Gastrocnemius medialis (tissue), 4 donors: ENCODE results near the gene GDI1. TPM values are rescaled to one million over a fixed set of nuclear protein-coding genes. Genes with fewer than 3 reads are reported as not detected.

Experiments
- ATAC-seq, 2 donors: fragments of 150-250 bp; one replicate each; pipeline ENCODE4 v1.9.1; 2016
- DNase-seq, 2 donors: peaks; one replicate each; pipeline ENCODE4 v3.0.0-alpha.2; 2019
- H3K27ac ChIP-seq, 4 donors: fragments of 200-600 bp; sonication (generic); 1 replicate in 1 of 4; 2 replicates in 3 of 4; pipeline ENCODE4 v1.5.1; 2016 to 2018; ENCODE audit warnings: mild to moderate bottlenecking in 2 of 4, moderate library complexity in 1 of 4
- H3K27me3 ChIP-seq, 3 donors: fragments of 200-600 bp; sonication (generic) in 2 of 3; 1 replicate in 1 of 3; 2 replicates in 2 of 3; pipeline versions ENCODE4 v1.5.1 to v1.6.0; 2016 to 2019; ENCODE audit warnings: mild to moderate bottlenecking in 1 of 3, moderate library complexity in 1 of 3
- H3K36me3 ChIP-seq, 2 donors: fragments of 200-600 bp; sonication (generic) in 1 of 2; one replicate each; pipeline ENCODE4 v1.5.1; 2017 to 2018
- H3K4me1 ChIP-seq, 2 donors: fragments of 200-600 bp; sonication (generic) in 1 of 2; one replicate each; pipeline ENCODE4 v1.5.1; 2016 to 2017; ENCODE audit warnings: mild to moderate bottlenecking in 2 of 2
- H3K4me3 ChIP-seq, 4 donors: fragments of 200-600 bp; sonication (generic) in 3 of 4; 1 replicate in 1 of 4; 2 replicates in 3 of 4; pipeline ENCODE4 v1.5.1; 2016 to 2019; ENCODE audit warnings: mild to moderate bottlenecking in 2 of 4
- H3K9me3 ChIP-seq, 3 donors: fragments of 200-600 bp; sonication (generic) in 2 of 3; 1 replicate in 1 of 3; 2 replicates in 2 of 3; pipeline ENCODE4 v1.5.1; 2016 to 2019
- POLR2A ChIP-seq, 2 donors: fragments of 450-650 bp; IDR thresholded peaks; one replicate each; pipeline ENCODE4 v1.6.1; 2017; ENCODE audit warnings: antibody characterized with exemption in 2 of 2, mild to moderate bottlenecking in 2 of 2, moderate library complexity in 2 of 2
- in situ Hi-C, 4 donors: fragments of 200-750 bp; cut with MboI; loops; one replicate each; pipeline versions ENCODE4 v1.15.0 to v1.8.0; 2017; ENCODE audit warnings: low sequenced_read_pairs in 4 of 4
- intact Hi-C: fragments of 100-400 bp; cut with DNase I; formaldehyde crosslinking; loops from one replicate; pipeline ENCODE4 v1.15.1; 2023; ENCODE audit warnings: low total_unique reads
- total RNA-seq, 4 donors: library from RNA; depleted of rRNA; stranded (reverse); fragments of >200 nt; gene quantifications; one replicate each; pipeline versions ENCODE4 v1.1.0 to v1.2.3, GENCODE V29; 2016
- TF ChIP-seq, protein P1 (sequence below), 5 experiments: fragments of 450-650 bp in 3 of 5; fragments of 200-600 bp in 2 of 5; sonication (generic) in 2 of 5; IDR thresholded peaks in 4 of 5; conservative IDR thresholded peaks in 1 of 5; 1 replicate in 4 of 5; 2 replicates in 1 of 5; pipeline ENCODE4 v1.5.1; 2016 to 2019; ENCODE audit warnings: antibody characterized with exemption in 5 of 5, mild to moderate bottlenecking in 3 of 5, moderate library complexity in 3 of 5

Gene GDI1
- total RNA-seq, 4 donors from 2014 or later = 19.8 to 54.5 (median 39.0) TPM

GRCh38 chrX:154428176-154429171 lies 8.5 kb upstream of the GDI1 start, which contains the start of gene ATP6AP1:
TSS of gene ATP6AP1 (plus strand) at chrX:154428677. CDS start at chrX:154428693, 16 bp downstream.
- Histone ChIP-seq H3K4me3 (peak within 1 kb of the TSS; percentile 67 to 82 (median 74)), H3K4me1 (peaks cover 3 to 7% of the 10 kb centered on the region in 2 donors), H3K27ac (peak within 1 kb of the TSS; percentile 74 to 91 (median 89)), H3K27me3 (no peaks in the 10 kb centered on the region), H3K9me3 (no peaks in the 10 kb centered on the region), H3K36me3 (no peaks in the 10 kb centered on the region)
- intact Hi-C loops (no loop called here), in situ Hi-C loops (no loop called here)
- TF ChIP-seq POLR2A (IDR thresholded peaks at IDR 0.05) = peak; percentile 61 to 64
- TF ChIP-seq, protein P1, sequence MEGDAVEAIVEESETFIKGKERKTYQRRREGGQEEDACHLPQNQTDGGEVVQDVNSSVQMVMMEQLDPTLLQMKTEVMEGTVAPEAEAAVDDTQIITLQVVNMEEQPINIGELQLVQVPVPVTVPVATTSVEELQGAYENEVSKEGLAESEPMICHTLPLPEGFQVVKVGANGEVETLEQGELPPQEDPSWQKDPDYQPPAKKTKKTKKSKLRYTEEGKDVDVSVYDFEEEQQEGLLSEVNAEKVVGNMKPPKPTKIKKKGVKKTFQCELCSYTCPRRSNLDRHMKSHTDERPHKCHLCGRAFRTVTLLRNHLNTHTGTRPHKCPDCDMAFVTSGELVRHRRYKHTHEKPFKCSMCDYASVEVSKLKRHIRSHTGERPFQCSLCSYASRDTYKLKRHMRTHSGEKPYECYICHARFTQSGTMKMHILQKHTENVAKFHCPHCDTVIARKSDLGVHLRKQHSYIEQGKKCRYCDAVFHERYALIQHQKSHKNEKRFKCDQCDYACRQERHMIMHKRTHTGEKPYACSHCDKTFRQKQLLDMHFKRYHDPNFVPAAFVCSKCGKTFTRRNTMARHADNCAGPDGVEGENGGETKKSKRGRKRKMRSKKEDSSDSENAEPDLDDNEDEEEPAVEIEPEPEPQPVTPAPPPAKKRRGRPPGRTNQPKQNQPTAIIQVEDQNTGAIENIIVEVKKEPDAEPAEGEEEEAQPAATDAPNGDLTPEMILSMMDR (IDR thresholded peaks at IDR 0.05 in 4 of 5, conservative IDR thresholded peaks at IDR 0.05 in 1 of 5) = no peak
- ATAC-seq (peak; percentile 96 to 97), DNase-seq (peak; percentile 89 to 93)

- peak overlapping the region in 1 of 4 donors; percentile 67 for H3K4me3 ChIP-seq
- no peaks in the 10 kb centered on the region for H3K27me3 ChIP-seq
- peaks cover 0 to 1% of the 10 kb centered on the region in 2 donors for H3K36me3 ChIP-seq
- H3K4me1 ChIP-seq = peaks cover 3 to 7% of the 10 kb centered on the region in 2 donors
- intact Hi-C loops = no loop called here
- no peaks in the 10 kb centered on the region for H3K9me3 ChIP-seq
- DNase-seq (no peak), ATAC-seq (no peak)
- peak overlapping the region; percentile 74 to 91 (median 89) for H3K27ac ChIP-seq
- in situ Hi-C loops = no loop called here
- TF ChIP-seq, protein P1 (IDR thresholded peaks at IDR 0.05 in 4 of 5, conservative IDR thresholded peaks at IDR 0.05 in 1 of 5) = no peak
- TF ChIP-seq POLR2A (IDR thresholded peaks at IDR 0.05) = no peak
These were observed 7.2 kb upstream of the GDI1 start for GRCh38 chrX:154429711-154430110.

DNA sequence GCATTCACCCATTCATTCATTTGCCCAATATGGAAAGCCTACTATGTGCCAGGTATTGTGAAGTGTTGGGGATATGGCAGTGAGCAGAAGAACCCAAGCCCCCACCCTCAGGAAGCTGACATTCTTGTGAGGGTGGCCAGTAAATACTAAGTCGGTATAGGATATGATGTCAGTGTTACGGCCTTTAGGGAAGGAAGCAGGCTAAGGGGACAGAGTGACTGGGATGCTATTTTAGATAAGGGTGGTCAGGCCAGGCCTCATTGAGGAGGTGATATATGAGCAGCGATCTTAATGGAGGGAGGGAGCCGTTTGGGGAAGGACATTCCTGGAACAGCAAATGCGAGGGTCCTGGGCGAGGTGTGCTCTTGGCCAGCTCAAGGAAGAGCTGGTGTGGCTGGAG lies 6.5 kb upstream of the GDI1 start:
- Histone ChIP-seq H3K9me3 (no peaks in the 10 kb centered on the region), H3K4me3 (no peak overlapping the region), H3K27me3 (no peaks in the 10 kb centered on the region), H3K36me3 (peaks cover 0 to 5% of the 10 kb centered on the region in 2 donors), H3K27ac (no peak overlapping the region), H3K4me1 (peaks cover 3 to 7% of the 10 kb centered on the region in 2 donors)
- no peak for TF ChIP-seq POLR2A (IDR thresholded peaks at IDR 0.05)
- TF ChIP-seq, protein P1 (IDR thresholded peaks at IDR 0.05 in 4 of 5, conservative IDR thresholded peaks at IDR 0.05 in 1 of 5) = no peak
- in situ Hi-C loops (no loop called here), intact Hi-C loops (no loop called here)
- ATAC-seq (no peak), DNase-seq (no peak)

GRCh38 chrX:154430916-154431315 lies 6.0 kb upstream of the GDI1 start:
- H3K9me3 ChIP-seq = no peaks in the 10 kb centered on the region
- in situ Hi-C loops (no loop called here), intact Hi-C loops (no loop called here)
- peaks cover 0 to 5% of the 10 kb centered on the region in 2 donors for H3K36me3 ChIP-seq
- H3K27me3 ChIP-seq = no peaks in the 10 kb centered on the region
- no peak overlapping the region for H3K27ac ChIP-seq
- H3K4me3 ChIP-seq = no peak overlapping the region
- DNase-seq = no peak
- ATAC-seq = no peak
- H3K4me1 ChIP-seq = peaks cover 3 to 7% of the 10 kb centered on the region in 2 donors
- no peak for TF ChIP-seq POLR2A (IDR thresholded peaks at IDR 0.05)
- TF ChIP-seq, protein P1 (IDR thresholded peaks at IDR 0.05 in 4 of 5, conservative IDR thresholded peaks at IDR 0.05 in 1 of 5) = no peak
